GM12874 (cell line): ENCODE results near the gene AUTS2.
A peak's percentile ranks its signal among the peaks of the same experiment; 100 is the strongest.

Experiments
- TF ChIP-seq, protein P1 (sequence below): IDR thresholded peaks from 2 replicates; pipeline ENCODE4 v1.5.1; 2011; ENCODE audit warnings: low read depth, mild to moderate bottlenecking, control low read depth, low read length, moderate library complexity; ENCODE audit not compliant: insufficient read depth

Gene AUTS2

DNA sequence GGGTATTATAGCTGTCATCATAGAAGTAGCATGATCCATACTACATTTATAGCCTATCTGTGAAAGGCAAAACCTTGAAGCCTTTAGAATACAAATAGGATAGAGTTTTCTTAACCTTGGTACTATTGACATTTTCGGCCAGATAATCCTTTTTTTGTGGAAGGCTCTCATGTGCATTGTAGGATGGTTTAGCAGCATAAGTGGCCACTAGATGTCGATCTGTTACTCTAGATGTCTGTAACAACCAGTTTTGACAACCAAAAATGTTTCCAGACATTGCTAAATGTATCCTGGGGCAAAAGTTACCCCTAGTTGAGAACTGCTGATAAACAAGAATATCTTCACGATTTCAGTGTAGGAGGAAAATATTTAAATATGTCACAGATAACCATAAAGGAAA, 1214.2 kb downstream of the AUTS2 start:
- TF ChIP-seq, protein P1, sequence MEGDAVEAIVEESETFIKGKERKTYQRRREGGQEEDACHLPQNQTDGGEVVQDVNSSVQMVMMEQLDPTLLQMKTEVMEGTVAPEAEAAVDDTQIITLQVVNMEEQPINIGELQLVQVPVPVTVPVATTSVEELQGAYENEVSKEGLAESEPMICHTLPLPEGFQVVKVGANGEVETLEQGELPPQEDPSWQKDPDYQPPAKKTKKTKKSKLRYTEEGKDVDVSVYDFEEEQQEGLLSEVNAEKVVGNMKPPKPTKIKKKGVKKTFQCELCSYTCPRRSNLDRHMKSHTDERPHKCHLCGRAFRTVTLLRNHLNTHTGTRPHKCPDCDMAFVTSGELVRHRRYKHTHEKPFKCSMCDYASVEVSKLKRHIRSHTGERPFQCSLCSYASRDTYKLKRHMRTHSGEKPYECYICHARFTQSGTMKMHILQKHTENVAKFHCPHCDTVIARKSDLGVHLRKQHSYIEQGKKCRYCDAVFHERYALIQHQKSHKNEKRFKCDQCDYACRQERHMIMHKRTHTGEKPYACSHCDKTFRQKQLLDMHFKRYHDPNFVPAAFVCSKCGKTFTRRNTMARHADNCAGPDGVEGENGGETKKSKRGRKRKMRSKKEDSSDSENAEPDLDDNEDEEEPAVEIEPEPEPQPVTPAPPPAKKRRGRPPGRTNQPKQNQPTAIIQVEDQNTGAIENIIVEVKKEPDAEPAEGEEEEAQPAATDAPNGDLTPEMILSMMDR, result peak; percentile 30; the same call in 1 of the 2 replicates

DNA sequence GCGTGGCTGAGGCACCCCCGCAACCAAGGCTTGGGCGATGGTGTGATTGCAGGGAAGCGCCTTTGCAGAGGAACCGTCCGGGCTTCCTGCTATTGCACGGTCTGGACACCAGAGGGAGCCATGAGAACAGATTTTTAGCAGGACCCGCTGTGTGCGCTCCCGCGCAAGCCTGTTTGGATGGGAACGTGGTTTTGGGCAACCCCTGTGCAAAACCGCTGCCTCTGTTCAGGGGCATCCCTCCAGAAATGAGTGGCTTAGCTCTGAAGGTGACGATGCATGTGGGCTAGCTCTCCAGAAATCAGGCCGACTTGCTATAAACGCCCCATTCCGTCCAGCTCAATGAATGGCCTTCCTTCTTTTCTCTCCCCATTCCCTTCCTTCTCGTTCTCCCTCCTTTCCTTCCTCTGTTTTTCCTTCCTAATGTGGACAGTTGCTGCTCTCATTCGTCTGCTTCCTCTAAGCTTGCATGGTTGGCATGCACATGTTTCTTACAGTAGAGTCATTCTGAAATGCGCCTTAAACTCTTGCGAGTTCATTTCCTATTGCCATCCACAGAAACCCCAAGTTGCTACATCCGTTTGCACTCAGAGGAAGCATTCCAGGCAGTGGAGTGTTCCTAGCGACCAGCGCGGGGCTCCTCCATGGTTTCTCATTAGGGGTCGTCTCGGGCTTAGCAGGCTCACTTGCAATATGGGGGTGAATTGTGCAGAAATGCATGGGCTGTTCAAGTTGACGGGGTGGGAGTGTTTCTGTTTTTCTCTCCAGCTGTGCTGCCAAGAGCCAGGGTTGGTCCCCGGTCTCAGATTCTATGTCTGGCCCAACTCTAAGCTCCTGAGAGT, 1231.2 kb downstream of the AUTS2 start:
- TF ChIP-seq, protein P1, result peak; percentile 93

DNA sequence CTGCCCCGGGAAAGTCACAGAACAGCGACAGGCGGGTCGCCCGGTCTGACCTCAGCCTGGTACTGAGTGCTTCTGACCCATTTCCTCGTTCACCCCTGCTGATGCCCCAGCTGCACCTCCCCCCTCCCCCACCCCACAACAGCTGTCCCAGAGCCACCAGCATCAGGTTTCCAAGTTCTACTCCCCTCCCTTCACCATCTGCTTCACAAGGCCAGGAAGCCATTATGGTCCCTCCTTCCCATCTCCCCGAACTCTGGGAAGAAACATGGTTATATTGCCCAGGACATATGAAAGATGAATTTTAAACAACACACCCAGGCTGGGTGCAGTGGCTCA, 1231.8 kb downstream of the AUTS2 start:
- TF ChIP-seq, protein P1, result no peak

DNA sequence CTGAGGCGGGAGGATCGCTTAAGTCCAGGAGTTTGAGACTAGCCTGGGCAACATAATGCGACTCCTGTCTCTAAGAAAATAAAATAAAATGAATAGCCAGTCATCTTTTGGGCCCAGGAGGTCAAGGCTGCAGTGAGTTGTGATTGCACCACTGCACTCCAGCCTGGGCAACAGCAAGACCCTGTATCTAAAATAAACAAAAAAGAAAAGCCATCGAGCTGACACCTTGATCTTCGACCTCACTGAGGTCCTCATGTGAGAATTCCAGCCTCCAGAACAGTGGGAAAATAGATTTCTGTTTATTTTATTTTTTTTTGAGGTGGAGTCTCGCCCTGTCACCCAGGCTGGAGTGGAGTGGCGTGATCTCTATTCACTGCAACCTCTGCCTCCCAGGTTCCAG, 1232.2 kb downstream of the AUTS2 start:
- TF ChIP-seq, protein P1, result no peak

DNA sequence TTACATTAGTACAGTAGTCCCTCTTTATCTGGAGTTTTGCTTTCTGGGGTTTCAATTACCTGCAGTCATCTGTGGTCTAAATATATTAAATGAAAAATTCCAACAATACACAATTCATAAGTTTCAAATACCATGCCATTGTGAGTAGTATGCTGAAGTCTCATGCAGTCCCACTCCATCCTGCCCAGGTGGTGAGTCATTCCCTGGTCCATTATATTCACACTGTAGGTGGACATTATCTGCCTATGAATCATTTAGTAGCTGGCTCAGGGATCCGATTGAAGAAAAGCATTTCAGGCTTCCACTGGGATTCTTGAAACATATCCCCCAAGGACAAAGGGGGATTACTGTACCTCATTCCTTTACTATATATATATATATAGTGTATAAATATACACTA, 1235.5 kb downstream of the AUTS2 start:
- TF ChIP-seq, protein P1, result no peak

DNA sequence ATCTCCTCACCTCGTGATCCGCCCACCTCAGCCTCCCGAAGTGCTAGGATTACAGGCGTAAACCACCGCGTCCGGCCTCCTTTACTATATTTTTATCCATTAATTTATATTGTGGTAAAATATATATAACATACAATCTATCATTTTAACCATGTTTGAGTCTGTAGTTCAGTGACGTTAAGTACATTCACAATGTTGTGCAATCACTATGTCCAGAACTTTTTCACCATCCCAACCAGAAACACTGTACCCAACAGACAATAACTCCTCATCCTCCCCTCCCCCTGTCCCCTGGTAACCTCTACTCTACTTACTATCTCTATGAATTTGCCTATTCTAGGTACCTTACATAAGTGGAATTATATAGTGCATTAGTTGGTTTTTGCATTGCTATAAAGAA, 1236.1 kb downstream of the AUTS2 start:
- TF ChIP-seq, protein P1, result no peak

DNA sequence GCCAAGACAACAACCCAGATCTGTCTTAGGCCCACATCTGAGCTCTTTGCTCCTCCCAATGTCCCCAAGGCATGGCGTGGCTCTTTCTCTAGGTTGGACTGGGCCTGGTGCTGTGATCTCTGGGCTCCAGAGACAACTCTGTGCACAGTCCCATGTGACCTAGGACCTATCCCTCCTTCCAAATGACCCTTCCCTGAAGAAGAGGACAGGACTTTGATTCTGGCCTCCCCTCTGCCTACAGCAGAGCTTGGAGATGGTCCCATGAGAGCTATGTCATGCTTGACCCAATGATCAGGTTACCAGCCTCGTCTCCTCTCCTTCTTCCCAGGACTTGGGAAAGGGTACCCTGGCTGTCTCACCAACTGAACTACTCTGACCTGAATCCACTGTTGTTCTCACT, 1237.4 kb downstream of the AUTS2 start:
- TF ChIP-seq, protein P1, result no peak
